Gastroesophageal sphincter (tissue), 3 donors: ENCODE results near the gene NBDY.

ENCODE experiments used
- EP300 ChIP-seq: sonication (generic); formaldehyde crosslinking; IDR thresholded peaks from one replicate; pipeline ENCODE4 v1.6.1; 2017; ENCODE audit warnings: antibody characterized with exemption, mild to moderate bottlenecking
- TF ChIP-seq, protein P1 (sequence below), 4 experiments: fragments of 200-600 bp in 2 of 4; fragments of 450-650 bp in 2 of 4; sonication (generic) in 1 of 4; IDR thresholded peaks; one replicate each; pipeline ENCODE4 v1.5.1; 2017 to 2019; ENCODE audit warnings: antibody characterized with exemption in 4 of 4, mild to moderate bottlenecking in 2 of 4, moderate library complexity in 2 of 4

DNA sequence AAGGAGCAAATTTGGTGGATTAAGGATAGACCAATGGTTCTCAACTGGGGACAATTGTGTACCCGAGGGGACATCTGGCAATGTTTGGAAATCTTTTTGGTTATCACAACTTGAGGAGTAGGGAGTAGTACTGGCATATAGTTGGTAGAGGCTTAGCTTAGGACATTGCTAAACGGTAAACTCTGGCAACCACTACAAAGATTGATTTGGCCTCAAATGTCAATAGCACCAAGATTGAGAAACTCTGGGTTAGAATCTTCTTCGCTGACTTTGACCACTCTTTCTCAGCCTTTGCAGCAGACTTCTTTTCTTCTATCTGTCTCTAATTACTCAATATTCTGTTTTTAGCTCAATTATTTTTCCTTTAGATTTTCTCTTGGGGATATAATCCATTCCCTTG lies 1.5 kb upstream of the NBDY start:
- TF ChIP-seq, protein P1, sequence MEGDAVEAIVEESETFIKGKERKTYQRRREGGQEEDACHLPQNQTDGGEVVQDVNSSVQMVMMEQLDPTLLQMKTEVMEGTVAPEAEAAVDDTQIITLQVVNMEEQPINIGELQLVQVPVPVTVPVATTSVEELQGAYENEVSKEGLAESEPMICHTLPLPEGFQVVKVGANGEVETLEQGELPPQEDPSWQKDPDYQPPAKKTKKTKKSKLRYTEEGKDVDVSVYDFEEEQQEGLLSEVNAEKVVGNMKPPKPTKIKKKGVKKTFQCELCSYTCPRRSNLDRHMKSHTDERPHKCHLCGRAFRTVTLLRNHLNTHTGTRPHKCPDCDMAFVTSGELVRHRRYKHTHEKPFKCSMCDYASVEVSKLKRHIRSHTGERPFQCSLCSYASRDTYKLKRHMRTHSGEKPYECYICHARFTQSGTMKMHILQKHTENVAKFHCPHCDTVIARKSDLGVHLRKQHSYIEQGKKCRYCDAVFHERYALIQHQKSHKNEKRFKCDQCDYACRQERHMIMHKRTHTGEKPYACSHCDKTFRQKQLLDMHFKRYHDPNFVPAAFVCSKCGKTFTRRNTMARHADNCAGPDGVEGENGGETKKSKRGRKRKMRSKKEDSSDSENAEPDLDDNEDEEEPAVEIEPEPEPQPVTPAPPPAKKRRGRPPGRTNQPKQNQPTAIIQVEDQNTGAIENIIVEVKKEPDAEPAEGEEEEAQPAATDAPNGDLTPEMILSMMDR (IDR thresholded peaks at IDR 0.05), result no peak
- TF ChIP-seq EP300, result no peak
